ENCODE results near the gene ROCK1. TPM values are rescaled to one million over a fixed set of nuclear protein-coding genes. Genes with fewer than 3 reads are reported as not detected.
A peak's percentile ranks its signal among the peaks of the same experiment; 100 is the strongest.

Gene ROCK1
- total and polyA plus RNA-seq, 4 donors, result 7.4 to 28.7 (median 18.7) TPM

DNA sequence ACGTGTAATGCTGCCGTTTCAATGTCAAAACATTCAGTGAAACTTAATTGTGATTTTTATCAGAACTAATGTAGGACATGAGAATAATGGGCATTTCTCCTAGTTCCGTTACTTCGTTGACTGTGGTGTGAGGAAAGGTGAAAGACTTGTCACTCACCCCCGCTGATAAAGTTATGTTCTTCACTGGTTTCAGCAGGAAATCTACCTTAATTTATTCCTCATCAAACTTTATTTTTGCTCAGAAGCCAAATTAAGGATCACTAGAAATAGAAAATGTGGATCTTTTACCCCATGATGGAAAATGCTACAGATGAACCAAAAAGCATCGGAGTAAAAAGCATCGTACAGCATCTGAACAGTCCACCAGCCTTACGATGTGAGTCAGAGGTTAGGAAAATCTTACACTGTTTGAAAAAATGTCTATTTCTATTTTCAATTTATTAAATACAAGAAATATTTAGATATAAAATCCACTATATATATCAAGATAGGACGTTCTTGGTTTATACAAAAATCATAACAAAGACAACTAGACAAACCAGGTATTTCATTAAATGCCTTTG lies 1.0 kb upstream of the ROCK1 start:
- peak overlapping the region; percentile 85 to 92 for H3K27ac ChIP-seq (ENCODE audit: low read depth in 1 of 2, low read length in 2 of 2)
- 25% methylated on average over 9 of the region's 9 CpGs for WGBS
- H3K9ac ChIP-seq (ENCODE audit: low read depth in 1 of 2, low read length in 2 of 2), result peak overlapping the region in 1 of 2 donors; percentile 87

More for the DNA sequence above, 1.0 kb upstream of the ROCK1 start:
- H3K4me3 ChIP-seq (ENCODE audit: low read depth in 1 of 3, low read length in 3 of 3), result peak overlapping the region; percentile 93 to 95 (median 94)
- TF ChIP-seq FOXA2 (IDR thresholded peaks at IDR 0.05), result no peak
- TF ChIP-seq EGR1 (IDR thresholded peaks at IDR 0.05; ENCODE audit: low read depth in 2 of 2), result no peak
- TF ChIP-seq, protein P1, sequence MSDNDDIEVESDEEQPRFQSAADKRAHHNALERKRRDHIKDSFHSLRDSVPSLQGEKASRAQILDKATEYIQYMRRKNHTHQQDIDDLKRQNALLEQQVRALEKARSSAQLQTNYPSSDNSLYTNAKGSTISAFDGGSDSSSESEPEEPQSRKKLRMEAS (IDR thresholded peaks at IDR 0.05), result no peak
- TF ChIP-seq JUND (IDR thresholded peaks at IDR 0.05), result no peak
- TF ChIP-seq RXRA (IDR thresholded peaks at IDR 0.05), result no peak
- no peak for TF ChIP-seq FOXA1 (IDR thresholded peaks at IDR 0.05)
- TF ChIP-seq, protein P2, sequence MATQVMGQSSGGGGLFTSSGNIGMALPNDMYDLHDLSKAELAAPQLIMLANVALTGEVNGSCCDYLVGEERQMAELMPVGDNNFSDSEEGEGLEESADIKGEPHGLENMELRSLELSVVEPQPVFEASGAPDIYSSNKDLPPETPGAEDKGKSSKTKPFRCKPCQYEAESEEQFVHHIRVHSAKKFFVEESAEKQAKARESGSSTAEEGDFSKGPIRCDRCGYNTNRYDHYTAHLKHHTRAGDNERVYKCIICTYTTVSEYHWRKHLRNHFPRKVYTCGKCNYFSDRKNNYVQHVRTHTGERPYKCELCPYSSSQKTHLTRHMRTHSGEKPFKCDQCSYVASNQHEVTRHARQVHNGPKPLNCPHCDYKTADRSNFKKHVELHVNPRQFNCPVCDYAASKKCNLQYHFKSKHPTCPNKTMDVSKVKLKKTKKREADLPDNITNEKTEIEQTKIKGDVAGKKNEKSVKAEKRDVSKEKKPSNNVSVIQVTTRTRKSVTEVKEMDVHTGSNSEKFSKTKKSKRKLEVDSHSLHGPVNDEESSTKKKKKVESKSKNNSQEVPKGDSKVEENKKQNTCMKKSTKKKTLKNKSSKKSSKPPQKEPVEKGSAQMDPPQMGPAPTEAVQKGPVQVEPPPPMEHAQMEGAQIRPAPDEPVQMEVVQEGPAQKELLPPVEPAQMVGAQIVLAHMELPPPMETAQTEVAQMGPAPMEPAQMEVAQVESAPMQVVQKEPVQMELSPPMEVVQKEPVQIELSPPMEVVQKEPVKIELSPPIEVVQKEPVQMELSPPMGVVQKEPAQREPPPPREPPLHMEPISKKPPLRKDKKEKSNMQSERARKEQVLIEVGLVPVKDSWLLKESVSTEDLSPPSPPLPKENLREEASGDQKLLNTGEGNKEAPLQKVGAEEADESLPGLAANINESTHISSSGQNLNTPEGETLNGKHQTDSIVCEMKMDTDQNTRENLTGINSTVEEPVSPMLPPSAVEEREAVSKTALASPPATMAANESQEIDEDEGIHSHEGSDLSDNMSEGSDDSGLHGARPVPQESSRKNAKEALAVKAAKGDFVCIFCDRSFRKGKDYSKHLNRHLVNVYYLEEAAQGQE (IDR thresholded peaks at IDR 0.05), result no peak
- TF ChIP-seq, protein P3, sequence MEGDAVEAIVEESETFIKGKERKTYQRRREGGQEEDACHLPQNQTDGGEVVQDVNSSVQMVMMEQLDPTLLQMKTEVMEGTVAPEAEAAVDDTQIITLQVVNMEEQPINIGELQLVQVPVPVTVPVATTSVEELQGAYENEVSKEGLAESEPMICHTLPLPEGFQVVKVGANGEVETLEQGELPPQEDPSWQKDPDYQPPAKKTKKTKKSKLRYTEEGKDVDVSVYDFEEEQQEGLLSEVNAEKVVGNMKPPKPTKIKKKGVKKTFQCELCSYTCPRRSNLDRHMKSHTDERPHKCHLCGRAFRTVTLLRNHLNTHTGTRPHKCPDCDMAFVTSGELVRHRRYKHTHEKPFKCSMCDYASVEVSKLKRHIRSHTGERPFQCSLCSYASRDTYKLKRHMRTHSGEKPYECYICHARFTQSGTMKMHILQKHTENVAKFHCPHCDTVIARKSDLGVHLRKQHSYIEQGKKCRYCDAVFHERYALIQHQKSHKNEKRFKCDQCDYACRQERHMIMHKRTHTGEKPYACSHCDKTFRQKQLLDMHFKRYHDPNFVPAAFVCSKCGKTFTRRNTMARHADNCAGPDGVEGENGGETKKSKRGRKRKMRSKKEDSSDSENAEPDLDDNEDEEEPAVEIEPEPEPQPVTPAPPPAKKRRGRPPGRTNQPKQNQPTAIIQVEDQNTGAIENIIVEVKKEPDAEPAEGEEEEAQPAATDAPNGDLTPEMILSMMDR (IDR thresholded peaks at IDR 0.05; ENCODE audit: low read depth, low read length, missing input control), result no peak
- no peak for TF ChIP-seq HNF4G (IDR thresholded peaks at IDR 0.05)
- TF ChIP-seq YY1 (IDR thresholded peaks at IDR 0.05), result no peak
- TF ChIP-seq, protein P4, sequence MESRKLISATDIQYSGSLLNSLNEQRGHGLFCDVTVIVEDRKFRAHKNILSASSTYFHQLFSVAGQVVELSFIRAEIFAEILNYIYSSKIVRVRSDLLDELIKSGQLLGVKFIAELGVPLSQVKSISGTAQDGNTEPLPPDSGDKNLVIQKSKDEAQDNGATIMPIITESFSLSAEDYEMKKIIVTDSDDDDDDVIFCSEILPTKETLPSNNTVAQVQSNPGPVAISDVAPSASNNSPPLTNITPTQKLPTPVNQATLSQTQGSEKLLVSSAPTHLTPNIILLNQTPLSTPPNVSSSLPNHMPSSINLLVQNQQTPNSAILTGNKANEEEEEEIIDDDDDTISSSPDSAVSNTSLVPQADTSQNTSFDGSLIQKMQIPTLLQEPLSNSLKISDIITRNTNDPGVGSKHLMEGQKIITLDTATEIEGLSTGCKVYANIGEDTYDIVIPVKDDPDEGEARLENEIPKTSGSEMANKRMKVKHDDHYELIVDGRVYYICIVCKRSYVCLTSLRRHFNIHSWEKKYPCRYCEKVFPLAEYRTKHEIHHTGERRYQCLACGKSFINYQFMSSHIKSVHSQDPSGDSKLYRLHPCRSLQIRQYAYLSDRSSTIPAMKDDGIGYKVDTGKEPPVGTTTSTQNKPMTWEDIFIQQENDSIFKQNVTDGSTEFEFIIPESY (IDR thresholded peaks at IDR 0.05), result no peak
- no peak for TF ChIP-seq SP1 (IDR thresholded peaks at IDR 0.05)
- TF ChIP-seq, protein P5, sequence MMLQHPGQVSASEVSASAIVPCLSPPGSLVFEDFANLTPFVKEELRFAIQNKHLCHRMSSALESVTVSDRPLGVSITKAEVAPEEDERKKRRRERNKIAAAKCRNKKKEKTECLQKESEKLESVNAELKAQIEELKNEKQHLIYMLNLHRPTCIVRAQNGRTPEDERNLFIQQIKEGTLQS (IDR thresholded peaks at IDR 0.05), result no peak
- no peak for TF ChIP-seq NR2F2 (IDR thresholded peaks at IDR 0.05)
- TF ChIP-seq GABPA (IDR thresholded peaks at IDR 0.05 in 1 of 2, conservative IDR thresholded peaks at IDR 0.05 in 1 of 2), result no peak
- TF ChIP-seq RAD21 (IDR thresholded peaks at IDR 0.05), result no peak
- TF ChIP-seq HNF4A (conservative IDR thresholded peaks at IDR 0.05), result no peak
- TF ChIP-seq TAF1 (conservative IDR thresholded peaks at IDR 0.05), result no peak
- DNase-seq (ENCODE audit: low spot score), result no peak
- no peaks in the 10 kb centered on the region for H3K36me3 ChIP-seq (ENCODE audit: control insufficient read depth in 4 of 4, insufficient read depth in 3 of 4, low read depth in 1 of 4, low read length in 3 of 4)
- no peaks in the 10 kb centered on the region for H3K27me3 ChIP-seq (ENCODE audit: control insufficient read depth in 4 of 4, insufficient read depth in 4 of 4, low read length in 3 of 4)
- peaks cover 1 to 41% (median 12%) of the 10 kb centered on the region in 4 donors for H3K4me1 ChIP-seq (ENCODE audit: control insufficient read depth in 4 of 4, insufficient read depth in 4 of 4, low read length in 3 of 4)
- H3K9me3 ChIP-seq (ENCODE audit: control insufficient read depth in 4 of 4, low read length in 3 of 4), result no peaks in the 10 kb centered on the region

Measured in liver (tissue), 9 donors.